GM18868 (cell line): ENCODE results near the gene ZNF750.

Source experiments
- ATAC-seq: cut with Tn5 transposase; IDR thresholded peaks from one replicate; pipeline ENCODE4 v1.9.1; 2021; ENCODE audit warnings: mild to moderate bottlenecking, moderate library complexity; ENCODE audit not compliant: unreplicated experiment

Gene ZNF750

DNA sequence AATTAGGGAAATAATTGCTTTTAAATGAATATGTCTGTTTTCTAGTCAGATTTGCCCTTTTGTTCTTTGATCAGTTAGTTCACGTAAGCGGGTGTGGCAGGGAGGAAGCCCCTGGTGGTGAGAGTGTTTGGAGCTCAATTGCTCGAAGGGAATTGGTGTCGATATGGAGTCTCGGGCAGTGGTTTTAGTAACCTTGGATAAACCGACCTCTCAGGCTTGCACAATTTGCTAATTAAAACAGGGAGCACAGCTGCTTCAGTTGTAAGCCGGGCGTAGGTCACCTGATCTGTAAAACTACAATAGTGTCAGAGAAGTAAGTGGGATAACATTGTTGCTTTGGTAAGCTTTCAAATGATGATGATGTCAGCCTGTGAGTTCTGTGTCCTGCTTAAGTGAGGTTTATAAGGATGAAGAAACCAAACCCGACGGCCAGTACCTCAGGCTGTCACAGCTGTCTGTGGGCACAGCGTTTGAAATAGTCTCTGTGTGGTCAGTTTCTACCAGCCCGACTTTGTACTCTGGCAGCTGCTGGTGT, 2.9 kb downstream of the ZNF750 start:
- ATAC-seq = no peak

DNA sequence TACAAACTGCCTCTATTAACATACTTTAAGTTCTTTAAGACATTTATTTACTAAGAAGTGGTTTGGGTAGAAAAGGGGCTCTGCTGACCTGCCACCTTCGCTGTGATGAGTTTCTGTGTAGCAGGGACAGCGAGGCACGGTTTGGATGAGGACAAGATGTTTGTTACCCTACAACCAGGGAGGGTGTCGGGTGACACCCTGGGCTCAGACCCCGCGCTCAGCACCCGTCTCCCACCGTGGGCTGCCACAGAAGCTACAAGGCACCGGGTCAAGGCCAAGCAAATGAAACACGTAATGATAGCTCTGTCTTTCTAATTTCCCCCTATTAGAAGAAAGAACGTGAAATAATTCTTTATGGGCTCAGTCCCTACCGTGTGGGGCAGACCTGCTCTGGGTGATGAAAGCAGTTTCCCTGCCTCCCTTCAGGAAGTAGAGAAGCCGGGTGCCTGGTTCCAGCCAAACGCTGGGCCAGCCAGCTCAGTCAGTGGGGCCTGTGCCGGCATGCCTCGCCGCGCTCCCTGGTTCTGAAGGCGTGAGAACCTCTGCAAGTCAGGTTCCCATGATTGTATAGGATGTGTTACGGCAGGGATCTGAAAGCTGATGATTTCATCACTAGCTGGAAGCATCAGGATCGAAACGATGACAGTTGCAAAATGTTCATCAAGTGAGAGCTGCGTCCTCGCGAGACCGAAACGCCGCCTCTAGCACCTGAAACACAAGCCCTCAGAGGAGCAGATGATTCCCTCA, 3.9 kb downstream of the ZNF750 start:
- no peak for ATAC-seq

DNA sequence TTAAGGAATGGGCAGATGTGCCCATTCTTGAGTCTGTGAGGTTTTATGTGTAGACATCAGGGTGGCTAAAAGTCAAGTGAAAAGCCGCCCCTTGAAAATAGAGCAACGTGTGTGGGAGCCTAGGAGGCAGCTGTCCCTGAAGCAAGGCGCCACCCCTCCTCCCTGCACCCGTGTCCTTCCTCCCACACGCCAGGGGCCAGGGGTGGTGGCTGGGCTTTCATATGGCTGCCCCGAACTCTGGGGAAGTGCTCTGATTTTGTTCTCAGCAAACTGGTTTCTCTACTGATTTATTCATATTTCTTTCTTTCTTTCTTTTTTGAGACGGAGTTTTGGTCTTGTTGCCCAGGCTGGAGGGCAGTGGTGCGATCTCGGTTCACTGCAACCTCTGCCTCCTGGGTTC, 4.7 kb downstream of the ZNF750 start:
- ATAC-seq = no peak

DNA sequence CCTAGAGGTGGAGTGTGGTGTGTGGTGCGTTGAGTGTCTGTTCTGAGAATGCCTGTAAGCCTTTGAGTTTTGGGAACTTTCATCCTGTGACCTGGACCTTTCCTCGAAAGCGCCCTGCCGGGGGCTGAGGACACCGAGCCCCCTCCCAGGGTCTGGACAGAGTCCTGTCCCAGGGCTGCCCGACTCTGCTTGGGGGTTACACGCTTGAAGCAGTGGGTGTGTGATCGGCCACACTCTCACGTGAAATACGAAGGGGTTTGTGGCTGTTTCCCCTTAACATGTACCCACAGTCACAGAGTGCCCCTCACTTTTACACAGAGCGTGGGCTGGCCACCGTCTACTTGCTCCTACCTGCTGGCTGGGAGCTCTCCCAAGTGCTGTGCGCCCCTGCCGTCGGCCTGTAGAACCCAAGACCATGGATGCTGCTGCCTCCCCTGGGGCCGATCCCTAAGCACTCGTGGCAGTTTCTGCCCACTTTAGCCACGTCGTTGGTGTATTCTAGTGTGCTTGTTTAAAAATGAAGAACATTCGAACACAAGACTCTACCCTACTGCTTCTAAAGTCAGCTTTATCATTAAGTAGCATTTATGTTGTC, 6.8 kb downstream of the ZNF750 start:
- ATAC-seq = no peak

DNA sequence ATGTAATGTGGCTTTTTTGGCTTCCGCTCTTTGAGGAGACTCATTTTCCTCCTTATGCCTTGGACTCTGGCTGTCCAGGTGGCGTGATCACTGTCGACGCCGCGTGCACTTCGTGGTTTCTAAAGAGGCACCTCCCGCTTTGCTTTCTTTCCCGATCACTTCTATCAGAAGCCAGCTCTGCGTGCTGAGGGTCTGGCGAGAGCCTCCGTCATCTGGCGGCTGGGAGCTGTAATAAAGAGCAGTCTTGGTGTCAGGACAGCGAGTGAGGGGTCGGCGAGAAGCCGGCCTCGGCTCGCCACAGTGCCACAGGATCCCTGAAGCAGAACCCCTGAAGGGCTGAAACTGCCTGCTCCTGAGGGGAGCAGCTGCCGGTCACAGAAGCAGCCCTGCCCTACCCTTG, 7.4 kb downstream of the ZNF750 start:
- ATAC-seq = no peak

DNA sequence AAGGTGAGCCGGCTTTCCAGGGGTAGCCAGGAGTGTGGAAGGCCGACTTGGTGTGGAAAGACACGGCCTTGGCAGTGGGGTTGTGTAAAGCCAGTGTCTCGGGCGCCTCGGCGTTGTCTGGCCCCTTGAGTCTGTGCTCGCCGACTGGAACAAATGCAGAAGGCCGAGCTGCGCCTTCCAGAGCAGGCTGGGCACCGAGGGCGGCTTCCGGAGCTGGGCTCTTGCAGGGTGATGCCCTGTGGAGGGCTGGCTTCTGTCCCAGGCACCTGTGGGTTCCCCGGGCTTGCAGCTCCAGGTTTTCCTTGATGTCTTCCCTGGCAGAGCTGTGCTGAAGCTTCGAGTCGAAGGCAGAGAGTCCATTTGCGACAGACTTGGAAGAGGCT, 8.0 kb downstream of the ZNF750 start:
- no peak for ATAC-seq

DNA sequence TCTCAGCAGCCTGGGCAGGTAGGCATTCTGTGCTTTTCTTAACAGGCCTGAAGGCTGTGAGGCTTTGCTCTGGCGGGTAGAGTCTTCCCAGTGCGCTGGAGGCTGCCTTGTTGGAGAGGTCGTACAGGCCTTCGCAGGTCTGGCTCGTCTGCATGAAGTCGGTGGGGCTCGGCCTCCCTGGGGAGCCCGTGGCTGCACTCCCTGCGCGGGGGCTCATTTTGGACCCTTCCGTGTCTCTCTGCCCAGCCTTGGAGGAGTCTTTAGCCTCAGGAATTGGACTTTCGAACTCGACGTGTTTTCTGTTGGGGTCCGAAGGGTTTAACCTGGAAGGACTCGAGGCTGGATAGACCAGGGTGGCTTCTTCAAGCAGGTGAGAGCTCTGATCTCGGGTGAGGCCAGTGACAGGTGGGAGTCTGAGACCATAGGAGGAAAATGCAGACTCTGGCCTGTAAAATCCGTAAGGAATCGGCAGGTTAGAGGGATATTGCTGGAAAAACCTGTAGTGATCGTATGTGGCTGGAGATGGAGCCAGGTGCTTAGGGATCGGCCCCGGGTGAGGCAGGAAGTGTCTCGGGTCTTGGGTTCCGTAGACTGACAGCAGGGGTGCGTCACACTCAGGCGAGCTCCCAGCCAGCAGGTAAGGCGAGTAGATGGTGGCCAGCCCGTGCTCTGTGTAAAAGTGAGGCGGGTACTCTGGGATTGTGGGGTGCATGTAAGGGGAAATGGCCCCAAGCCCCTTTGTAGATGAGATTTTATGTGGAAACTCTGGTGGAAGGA, 8.6 kb downstream of the ZNF750 start:
- no peak for ATAC-seq

DNA sequence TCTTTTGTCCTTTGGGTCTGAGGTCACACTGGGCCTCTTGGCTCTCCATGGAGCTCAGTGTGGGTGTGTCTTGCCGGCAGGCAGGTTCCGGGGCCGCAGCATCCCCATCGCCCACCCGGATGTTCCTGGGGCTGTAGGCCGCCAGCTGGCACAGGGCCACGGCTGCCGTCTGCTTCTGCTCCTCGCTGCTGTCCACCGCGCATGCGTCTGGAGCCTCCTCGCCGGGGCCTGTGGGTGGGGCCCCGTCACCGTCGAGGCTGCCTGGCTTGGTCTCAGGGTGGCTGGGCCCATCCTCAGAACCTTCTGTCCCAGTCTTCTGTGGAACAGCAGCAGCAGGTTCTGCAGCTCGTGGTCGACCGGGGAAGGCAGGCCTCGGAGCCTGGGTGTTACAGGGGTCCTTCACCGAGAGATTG, 9.6 kb downstream of the ZNF750 start:
- no peak for ATAC-seq

DNA sequence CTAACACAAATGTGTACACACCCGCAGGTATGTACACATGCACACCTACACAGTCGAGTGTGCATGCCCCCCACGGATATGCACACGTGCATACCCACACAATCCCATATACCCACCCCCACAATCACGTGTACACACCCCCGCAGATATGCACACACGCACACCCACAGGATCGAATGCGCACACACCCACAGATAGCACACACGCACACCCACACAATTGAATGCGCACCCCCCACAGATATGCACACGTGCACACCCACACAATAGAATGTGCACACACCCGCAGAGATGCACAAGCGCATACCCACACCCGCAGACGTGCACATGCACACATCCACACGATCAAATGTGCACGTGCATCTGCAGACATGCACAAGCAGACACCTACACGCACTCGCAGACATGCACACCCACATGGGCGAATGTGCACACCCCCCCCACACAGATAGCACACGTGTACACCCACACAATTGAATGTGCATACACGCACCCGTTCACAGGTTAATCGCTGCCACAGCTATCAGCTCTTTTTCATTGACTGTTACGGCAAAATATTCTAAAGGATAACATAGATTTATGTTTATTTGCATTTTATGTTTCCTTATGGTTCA, 10.8 kb downstream of the ZNF750 start:
- no peak for ATAC-seq

DNA sequence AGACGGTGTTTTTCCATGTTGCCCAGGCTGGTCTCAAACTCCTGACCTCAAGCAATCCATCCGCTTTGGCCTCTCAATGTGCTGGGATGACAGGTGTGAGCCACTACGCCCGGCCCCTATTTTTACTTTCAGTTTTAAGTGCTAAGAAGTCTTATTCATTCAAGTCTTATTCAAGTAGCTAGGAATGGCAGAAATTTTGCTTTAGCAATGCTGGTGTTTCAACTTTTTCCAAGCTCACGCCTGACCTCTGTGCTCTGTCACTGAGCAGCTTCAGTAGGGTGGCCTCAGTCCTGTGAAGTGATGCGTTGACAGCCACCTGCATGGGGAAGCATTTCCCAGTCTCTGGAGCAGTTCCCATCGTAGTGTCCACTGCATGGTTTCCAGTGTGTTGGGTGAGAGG, 12.9 kb downstream of the ZNF750 start:
- no peak for ATAC-seq

DNA sequence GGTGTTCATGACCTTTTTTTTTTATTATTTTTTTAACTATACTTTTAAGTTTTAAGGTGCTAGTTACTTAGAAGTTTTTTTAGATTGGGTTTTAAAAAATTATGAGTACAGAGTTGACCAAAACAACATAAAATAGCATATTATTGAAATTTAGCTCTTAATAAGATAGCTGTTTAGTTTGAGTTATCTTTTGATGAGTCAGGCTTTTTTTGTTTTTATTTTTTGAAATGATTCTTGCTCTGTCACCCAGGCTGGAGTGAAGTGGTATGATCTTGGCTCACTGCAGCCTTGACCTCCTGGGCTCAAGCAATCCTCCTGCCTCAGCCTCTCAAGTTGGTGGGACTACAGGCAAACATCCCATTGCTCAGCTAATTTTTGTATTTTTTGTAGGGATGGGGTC, 13.6 kb downstream of the ZNF750 start:
- ATAC-seq = no peak

DNA sequence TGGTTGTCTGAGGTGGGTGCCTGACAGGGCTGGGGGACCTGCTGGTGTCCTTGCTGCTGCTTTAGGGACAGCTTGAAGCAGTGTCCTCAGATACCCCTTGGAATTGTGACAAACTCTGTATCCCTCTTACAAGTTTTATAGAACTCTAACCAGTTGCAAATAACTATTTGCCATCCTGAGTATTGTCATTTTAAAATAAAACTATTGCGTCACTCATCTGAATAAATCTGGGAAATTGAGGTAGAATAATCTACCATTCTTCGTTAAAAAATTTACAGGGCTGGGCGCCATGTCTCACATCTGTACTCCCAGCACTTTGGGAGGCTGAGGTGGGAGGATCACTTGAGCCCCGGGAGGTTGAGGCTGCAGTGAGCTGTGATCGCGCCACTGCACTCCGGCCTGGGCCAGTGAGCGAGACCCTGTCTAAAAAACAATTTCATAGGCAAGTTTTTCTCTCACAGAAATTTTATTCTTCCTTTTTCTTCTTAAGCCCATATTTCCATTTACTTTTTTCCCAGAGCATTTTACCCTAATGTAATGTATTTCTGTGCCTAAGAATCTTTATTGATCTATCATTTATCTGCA, 14.2 kb downstream of the ZNF750 start:
- no peak for ATAC-seq

DNA sequence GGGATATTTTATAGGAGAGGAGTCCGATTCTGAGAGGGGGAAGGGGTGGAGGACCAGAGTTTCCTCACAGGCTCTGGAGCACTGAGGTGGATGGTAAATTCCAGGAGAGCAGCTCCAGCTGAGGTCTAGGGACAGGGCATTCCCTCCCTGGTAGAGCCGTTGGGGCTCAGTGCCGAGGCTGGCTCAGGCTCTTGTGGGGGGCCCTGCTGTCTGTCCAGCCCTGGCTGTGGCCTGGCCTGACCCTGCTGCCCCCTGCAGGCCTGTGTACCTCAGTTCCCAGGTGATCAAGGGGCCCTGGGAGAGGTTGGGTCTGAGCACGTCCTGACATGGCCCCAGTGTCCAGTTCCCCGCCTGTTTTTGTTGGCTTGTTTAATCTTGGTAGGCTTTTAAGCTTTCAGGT, 16.8 kb downstream of the ZNF750 start:
- no peak for ATAC-seq

DNA sequence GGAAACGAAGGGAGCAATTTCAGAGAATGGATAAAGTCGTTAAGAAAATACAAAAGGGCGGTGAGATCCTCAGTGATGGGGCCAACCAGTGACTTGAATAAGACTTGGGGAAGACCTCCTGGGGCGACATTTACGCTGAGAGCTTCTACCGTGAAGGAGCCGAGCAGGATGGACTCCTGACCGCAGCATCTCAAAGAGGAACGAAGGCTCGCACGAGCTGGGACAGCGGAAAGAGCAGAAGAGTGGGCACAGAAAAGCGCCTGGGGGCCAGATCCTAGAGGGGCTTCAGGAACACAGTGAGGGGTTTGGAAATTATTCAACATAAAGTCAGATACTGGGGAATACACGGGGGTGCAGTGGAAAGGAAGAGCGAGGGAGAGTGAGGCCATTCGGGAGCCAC, 17.5 kb downstream of the ZNF750 start:
- no peak for ATAC-seq

DNA sequence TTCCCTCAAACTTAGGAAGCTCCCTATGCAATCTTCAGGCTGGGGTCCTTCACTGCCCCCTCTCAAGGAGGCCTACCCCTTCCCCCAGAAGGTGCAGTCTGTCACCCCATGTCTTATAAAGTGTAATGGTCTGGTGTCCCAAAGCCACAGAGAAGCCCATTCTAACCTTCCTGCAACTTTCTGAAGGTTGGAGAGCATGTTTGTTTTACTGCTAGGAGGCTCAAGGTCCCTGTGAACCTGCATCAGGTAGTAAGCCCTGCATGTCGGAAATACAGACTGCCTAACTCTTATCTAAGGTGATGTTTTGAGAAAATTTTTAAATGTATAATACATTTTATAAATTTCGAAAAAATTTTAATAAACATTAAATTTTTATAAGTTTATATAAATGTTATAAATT, 18.3 kb downstream of the ZNF750 start:
- no peak for ATAC-seq

DNA sequence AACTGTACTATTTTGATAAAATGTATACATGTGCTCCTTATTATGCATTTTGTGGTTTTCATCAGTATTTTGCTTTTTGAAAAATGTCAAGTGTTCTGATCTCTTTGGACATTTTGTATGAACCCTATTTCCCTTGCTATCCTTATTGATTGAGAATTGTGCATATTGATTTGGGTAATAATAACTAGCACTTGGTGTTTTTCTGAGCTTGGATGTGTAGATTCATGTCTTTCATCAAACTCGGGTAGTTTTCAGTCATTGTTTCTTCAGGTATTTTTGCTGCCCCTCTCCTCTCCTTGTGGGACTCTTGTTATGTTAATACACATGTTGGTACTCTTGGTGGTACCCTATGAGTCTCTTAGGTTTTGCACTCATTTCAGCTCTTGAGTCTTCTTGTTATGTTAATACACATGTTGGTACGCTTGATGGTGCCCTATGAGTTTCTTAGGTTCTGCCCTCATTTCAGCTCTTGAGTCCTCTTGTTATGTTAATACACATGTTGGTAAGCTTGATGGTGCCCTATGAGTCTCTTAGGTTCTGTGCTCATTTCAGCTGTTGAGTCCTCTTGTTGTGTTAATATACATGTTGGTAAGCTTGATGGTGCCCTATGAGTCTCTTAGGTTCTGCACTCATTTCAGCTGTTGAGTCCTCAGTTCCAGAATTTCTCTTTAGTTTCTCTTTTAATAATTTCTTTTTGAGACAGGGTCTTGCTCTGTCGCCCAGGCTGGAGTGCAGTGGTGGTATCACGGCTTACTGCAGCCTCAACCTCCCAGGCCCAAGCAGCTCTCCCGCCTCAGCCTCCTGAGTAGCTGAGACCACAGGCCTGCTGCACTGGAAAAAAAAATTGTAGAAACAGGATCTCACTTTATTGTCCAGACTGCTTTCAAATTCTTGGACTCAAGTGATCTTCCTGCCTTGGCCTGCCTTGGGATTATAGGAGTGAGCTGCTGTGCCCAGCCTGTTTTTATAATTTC, 19.3 kb downstream of the ZNF750 start:
- no peak for ATAC-seq

DNA sequence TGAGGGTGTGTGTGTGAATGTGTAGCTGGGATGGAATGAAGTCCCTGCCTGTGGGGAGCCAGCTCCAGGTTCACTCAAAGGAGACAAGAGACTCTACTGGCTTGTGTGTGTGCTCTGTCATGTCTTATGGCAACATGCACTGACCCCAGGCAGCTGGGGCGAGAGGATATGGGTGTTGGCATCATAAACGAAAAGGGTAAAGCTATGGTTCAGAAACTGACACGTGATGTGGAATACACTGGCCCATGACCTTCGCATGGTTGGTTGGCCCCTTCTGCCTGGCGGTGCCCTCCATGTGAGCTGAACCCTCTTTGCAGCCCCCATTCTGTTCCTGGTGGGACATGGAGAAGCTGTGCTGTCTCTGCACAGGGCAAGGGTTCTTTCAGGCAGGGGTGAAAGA, 21.9 kb downstream of the ZNF750 start:
- no peak for ATAC-seq

DNA sequence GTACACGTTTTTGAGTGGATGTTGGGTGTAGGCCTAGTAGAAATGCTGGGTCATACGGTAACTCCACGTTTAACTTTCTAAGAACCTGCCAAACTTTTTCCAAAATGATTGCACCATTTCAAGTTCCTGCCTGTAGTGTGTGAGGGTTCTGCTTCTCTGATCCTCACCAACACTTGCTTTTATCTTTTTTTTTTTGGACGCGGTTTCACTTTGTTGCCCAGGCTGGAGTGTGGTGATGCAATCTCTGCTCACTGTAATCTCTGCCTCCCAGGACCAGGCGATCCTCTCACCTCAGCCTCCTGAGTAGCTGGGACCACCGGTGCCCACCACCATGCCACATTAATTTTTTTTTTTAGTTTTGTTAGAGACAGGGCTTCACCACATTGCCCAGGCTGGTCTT, 23.5 kb downstream of the ZNF750 start:
- no peak for ATAC-seq

DNA sequence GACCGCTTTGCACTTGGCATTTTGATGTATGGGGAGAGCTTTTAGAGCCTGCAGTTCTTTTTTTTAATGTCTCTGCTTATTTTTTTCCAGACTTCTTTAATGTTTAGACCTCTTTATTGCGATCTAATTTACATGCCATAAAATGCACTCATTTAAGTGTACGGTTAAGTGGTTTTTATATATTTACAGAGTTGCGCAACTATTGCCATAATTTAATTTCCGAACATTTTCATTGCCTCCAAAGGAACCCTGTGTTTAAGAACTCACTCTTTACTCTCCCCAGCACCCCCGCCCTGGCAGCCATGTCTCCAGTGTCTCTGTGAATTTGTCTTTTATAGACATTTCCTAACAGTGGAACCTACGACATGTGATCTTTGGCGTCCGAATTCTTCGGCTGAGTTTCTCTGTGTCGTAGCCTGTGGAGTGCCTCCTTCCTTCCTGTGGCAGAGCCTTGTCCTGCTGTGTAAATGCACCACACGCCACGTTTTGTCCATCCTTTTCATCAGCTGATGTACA, 24.0 kb downstream of the ZNF750 start:
- ATAC-seq = no peak

DNA sequence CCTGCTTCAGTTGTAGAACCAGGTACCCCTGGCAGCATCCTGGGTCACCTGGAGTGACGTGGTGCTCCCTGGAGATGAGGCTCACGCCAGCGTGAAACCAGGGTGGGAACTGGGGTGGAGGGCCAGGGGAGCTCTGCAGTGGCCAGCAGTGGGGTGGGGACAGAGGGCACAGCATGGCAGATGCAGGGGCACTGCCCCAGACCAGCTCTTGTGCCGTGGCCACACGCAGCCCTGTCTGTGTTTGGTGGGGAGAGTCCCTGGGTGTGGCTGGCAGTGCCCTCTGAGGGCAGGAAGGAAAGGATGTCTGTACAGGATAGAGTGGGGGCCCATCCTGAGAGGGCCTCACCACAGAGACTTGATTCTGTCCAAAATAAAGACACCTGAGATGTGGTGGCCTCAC, 24.5 kb downstream of the ZNF750 start:
- ATAC-seq = no peak
